NCI-H1092 treated with DMSO at 0.1 percent for 48 hours (cell line): Measurements from ENCODE around the gene ZCCHC9.
A peak's percentile ranks its signal among the peaks of the same experiment; 100 is the strongest.
"Not testable (repeated sequence)": the region's sequence is repeated elsewhere in the genome, so short reads cannot be mapped to it uniquely, and the experiment has no call there.

Experiments used
- DNase-seq: peaks from one replicate; lab custom pipeline; 2025; lab: John Stamatoyannopoulos, UW

Gene ZCCHC9, protein sequence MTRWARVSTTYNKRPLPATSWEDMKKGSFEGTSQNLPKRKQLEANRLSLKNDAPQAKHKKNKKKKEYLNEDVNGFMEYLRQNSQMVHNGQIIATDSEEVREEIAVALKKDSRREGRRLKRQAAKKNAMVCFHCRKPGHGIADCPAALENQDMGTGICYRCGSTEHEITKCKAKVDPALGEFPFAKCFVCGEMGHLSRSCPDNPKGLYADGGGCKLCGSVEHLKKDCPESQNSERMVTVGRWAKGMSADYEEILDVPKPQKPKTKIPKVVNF

DNA sequence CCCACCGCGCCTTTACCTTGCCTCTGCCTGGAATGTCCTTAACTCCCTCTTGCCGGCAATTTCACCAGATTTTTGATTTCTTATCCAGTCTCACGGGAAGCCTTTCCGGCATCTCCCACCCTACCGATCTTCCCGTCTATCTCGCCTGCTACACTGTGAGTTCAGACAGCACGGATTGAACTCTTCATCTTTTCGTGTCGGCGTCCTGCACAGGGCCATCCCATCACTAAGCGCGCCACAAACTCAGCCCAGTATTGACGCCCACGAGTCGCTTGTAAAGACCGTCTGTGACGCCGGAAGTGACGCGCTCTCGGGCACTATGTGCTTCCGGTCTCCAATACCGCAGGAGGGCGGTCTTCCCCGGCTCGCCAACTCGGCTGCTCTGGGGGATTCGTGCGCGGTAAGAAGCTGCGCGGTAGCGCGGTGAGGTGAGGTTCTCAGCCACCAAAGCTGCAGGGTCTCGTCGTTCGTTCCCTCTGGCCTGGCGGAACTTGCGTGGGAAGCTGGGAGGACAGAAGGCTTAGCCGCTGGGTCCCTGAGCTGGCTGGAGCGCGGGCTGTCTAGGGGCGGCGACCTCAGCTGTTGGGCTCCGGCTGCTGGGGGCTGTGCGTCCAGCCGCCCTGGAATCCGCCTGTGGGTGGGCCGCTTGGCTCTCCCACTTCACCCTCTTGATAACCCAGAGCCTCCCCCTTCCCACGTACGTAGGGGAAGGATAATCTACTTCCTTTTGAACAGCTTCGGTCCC, at the start of gene ZCCHC9:
TSS of gene ZCCHC9 (plus strand) at position 317 of the 745 bp plus-strand sequence. CDS start 3,171 bp downstream, outside the sequence.
- DNase-seq: peak; percentile 83

- DNase-seq: no peak
Observed at GRCh38 chr5:81251922-81252321, 49.5 kb upstream of the ZCCHC9 start.

- no peak for DNase-seq
Observed at GRCh38 chr5:81252904-81253303, 48.5 kb upstream of the ZCCHC9 start.

GRCh38 chr5:81253875-81254274, 47.5 kb upstream of the ZCCHC9 start:
- DNase-seq: no peak

DNA sequence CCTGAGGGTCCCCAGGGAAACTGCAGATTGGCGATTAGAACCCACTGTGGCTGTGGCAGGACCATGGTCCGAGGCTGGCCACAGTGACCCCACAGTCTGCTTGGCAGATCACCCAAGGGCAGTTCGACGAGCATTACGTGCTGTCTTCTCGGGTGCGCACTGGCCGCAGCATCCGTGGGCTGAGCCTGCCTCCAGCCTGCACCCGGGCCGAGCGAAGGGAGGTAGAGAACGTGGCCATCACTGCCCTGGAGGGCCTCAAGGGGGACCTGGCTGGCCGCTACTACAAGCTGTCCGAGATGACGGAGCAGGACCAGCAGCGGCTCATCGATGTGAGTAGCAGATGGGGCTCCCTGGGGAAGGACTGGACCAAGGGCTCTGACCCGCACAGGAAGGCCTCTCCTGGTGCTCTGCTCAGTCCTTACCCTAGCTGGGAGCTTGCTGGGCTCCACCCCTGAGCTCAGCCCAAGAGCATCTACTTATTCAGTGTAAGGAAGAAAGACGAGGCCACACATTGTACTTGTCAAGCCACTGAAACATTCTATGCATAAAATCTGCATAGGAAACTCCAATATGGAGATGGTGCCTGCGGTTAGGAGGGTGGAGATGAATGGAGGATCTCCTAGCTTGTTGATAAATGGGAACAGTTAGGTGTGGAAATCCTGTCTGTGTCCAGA, 46.4 kb upstream of the ZCCHC9 start:
- no peak for DNase-seq

DNA sequence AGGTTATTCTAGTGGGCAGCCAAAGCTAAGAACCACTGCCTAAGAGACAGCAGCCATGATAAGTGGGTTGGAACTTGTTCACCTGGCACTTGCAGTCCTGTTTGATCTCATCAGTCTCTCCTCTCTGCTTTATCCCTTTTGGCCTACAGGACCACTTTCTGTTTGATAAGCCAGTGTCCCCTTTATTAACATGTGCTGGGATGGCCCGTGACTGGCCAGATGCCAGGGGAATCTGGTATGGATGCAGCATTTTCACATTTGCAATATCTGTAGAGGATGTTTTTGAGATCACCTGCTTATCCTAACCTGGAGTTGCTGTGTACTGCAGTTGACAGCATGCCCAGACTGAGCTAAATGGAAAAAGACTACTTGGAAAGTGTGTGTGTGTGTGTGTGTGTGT, 44.6 kb upstream of the ZCCHC9 start:
- DNase-seq: no peak

- not testable (repeated sequence) for DNase-seq
Observed at GRCh38 chr5:81262796-81263195, 38.6 kb upstream of the ZCCHC9 start.

DNA sequence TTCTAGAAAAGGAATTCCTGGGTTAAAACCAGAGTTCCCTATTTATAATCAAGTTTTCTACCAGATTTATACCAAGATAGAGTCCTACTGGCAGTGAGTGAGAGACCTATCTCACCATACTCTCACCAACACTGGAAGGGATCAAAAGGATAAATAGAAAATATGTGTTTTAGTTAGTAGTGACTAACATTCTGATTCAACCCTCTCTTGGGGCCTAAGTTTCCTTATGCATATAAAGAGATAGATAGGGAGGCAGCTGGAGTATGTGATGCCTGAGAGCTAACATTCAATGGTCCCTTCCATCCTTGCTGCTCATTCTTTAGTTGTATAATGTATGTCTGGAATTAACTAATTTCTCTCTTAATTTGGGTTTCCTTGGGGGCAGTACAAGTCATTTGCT, 36.3 kb upstream of the ZCCHC9 start:
- DNase-seq: no peak

- no peak for DNase-seq
Observed at GRCh38 chr5:81268521-81269196, 32.7 kb upstream of the ZCCHC9 start.

- DNase-seq: no peak
Observed at GRCh38 chr5:81269751-81270393, 31.5 kb upstream of the ZCCHC9 start.

GRCh38 chr5:81270394-81271027, 30.9 kb upstream of the ZCCHC9 start:
- peak; percentile 43 for DNase-seq

DNA sequence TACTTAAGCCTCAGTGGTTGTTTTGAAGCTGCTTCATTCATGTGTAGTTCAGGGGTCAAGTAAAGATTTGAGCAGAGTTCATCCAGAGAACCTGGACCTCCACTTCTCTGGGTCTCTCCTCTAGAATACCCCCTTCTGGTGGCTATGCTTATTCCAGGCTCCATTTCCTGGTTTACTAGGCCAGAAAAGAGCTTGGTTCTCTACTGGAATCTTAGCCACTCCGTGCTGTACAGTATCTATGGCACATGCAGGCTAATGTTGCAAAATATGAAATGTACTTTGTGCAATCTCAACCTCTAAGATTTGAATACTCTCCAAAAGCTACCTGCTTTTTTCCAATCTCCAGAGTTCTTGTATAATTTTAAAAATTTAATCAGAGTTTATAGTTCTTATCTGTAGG, 17.4 kb upstream of the ZCCHC9 start:
- no peak for DNase-seq

GRCh38 chr5:81286059-81286617, 15.2 kb upstream of the ZCCHC9 start:
- no peak for DNase-seq

GRCh38 chr5:81288021-81288433, 13.4 kb upstream of the ZCCHC9 start:
- no peak for DNase-seq

- no peak for DNase-seq
Observed at GRCh38 chr5:81290146-81290545, 11.2 kb upstream of the ZCCHC9 start.

DNA sequence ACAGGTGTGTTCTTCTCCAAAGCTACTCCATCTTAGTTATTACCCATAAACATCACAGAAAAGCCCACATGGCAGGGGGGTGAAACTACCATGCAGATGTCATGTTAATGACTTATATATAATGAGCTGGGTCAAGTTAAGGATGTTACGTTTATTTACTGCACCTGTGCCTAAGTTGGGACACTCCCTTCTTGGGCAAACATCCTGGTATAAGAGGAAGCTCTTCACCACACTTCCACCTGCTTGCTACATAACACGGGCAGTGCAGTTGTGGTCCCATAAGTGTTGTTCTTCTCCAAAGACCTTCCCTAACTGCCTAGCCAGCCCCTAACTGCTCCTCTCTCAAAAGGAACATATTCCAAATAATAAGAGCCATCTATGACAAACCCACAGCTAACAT, 9.3 kb upstream of the ZCCHC9 start:
- DNase-seq: no peak

DNA sequence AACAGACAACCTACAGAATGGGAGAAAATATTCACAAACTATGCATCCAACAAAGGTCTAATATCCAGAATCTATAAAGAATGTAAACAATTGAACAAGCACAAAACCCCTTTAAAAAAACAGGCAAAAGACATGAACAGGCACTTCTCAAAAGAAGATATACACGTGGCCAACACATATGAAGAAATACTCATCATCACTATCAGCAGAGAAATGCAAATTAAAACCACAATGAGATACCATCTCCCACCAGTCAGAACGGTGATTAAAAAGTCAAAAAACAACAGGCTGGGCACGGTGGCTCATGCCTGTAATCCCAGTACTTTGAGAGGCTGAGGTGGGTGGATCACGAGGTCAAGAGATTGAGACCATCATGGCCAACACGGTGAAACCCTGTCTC, 7.4 kb upstream of the ZCCHC9 start:
- DNase-seq: not testable (repeated sequence)

DNA sequence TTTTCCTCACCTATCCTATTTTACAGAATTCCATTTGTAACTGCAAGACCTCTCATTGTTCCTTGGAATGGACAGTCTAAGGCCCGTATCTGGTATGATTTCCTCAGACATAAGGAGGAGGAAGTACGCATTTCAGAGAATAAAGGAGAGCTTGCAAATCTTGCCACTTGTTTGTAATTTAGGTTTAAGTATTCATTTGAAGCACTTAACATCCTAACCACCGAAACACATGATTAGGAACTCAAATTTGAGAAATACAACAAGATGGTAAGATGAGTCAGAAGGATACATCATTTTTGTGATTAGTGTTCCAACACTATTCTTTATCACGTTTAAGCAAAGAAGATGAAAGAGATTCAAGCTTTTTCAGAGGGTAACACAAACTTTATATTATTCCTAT, 3.9 kb upstream of the ZCCHC9 start:
- no peak for DNase-seq

GRCh38 chr5:81300921-81301270, 491 bp upstream of the ZCCHC9 start:
- no peak for DNase-seq

DNA sequence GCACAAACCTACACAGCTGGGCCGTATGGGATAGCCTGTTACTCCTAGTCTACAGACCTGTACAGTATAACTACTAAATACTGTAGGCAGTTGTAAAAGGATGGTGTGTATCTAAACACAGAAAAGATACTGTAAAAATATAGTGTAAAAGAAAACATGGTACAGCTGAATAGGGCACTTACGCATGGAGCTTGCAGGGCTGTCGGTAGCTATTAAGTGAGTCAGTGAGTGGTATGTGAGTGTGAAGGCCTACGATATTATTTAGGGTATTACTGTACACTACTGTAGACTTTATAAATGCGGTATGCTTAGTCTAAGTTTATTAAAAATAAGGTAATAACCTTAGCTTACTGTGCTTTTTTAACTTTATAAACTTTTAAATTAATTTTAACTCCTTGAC, 1.2 kb downstream of the ZCCHC9 start:
- DNase-seq: no peak

DNA sequence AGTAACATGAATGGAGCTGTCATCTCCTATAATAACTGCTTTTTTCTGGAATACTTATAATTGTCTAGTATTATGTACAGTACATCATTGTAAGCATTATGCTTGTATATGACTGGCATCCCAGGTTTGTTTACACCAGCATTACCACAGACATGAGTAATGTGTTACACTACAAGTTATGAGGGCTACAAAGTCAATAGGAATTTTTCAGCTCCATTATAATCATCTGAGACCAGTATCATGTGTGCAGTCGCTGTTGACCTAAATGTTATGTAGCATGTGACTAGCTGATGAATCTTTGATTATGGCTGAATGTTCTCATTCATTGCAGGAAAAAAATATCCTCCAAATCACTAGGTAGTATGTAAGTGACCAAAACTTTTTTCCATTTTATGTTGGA, 2.2 kb downstream of the ZCCHC9 start:
- no peak for DNase-seq
